K562 (cell line): ENCODE results near the gene AGPAT4. TPM values are rescaled to one million over a fixed set of nuclear protein-coding genes. Genes with fewer than 3 reads are reported as not detected.
A peak's percentile ranks its signal among the peaks of the same experiment; 100 is the strongest.

Experiments used
- ARID4B ChIP-seq: sonication (generic); formaldehyde crosslinking; IDR thresholded peaks from 2 replicates; pipeline ENCODE4 v1.8.0; 2022; ENCODE audit warnings: mild to moderate bottlenecking, missing genetic modification reagents
- CC2D1A ChIP-seq: fragments of 450-650 bp; IDR thresholded peaks from 2 replicates; pipeline ENCODE4 v1.6.1; 2017; ENCODE audit warnings: mild to moderate bottlenecking
- CTCFL ChIP-seq: IDR thresholded peaks from 2 replicates; pipeline ENCODE4 v1.6.1; 2011; ENCODE audit warnings: borderline replicate concordance, low read depth, mild to moderate bottlenecking, moderate library complexity, low read length; ENCODE audit not compliant: insufficient read depth, poor library complexity, severe bottlenecking
- HBP1 ChIP-seq: fragments of 450-650 bp; formaldehyde crosslinking; IDR thresholded peaks from 2 replicates; pipeline ENCODE4 v1.4.0; 2022; ENCODE audit warnings: missing genetic modification characterization
- JUND ChIP-seq, 2 experiments: IDR thresholded peaks; 2 replicates in 1 of 2; 3 replicates in 1 of 2; pipeline ENCODE4 v1.6.1; 2011; ENCODE audit warnings: borderline replicate concordance in 2 of 2, low read depth in 2 of 2, low read length in 2 of 2, improper control_type of control experiment in 1 of 2, missing biosample characterization in 1 of 2, missing genetic modification characterization in 1 of 2, missing genetic modification reagents in 1 of 2
- MAFK ChIP-seq: IDR thresholded peaks from 2 replicates; pipeline ENCODE4 v1.6.1; 2011; ENCODE audit warnings: low read length, improper control_type of control experiment
- MBD2 ChIP-seq: sonication (generic); IDR thresholded peaks from 2 replicates; pipeline ENCODE4 v1.6.1; 2016; ENCODE audit warnings: low read depth, borderline replicate concordance
- NFRKB ChIP-seq: fragments of 450-650 bp; IDR thresholded peaks from 2 replicates; pipeline ENCODE4 v1.6.1; 2016; ENCODE audit warnings: low read depth
- NONO ChIP-seq, 2 experiments: fragments of 200-400 bp in 1 of 2; fragments of 450-650 bp in 1 of 2; formaldehyde crosslinking in 1 of 2; IDR thresholded peaks; 2 replicates each; pipeline ENCODE4 v1.6.1; 2017; ENCODE audit warnings: low read depth in 2 of 2, mild to moderate bottlenecking in 2 of 2, moderate library complexity in 2 of 2, low read length in 1 of 2
- NR4A1 ChIP-seq, 2 experiments: fragments of 250-450 bp in 1 of 2; fragments of 450-650 bp in 1 of 2; sonication (Bioruptor Pico) in 1 of 2; IDR thresholded peaks; 2 replicates each; pipeline versions ENCODE4 v1.4.0 to v1.6.1; 2016 to 2020; ENCODE audit warnings: mild to moderate bottlenecking in 2 of 2, missing compliant biosample characterization in 1 of 2, missing genetic modification characterization in 1 of 2, moderate library complexity in 1 of 2
- PHB ChIP-seq: fragments of 250-450 bp; sonication (Bioruptor Pico); IDR thresholded peaks from 2 replicates; pipeline ENCODE4 v1.5.0; 2021
- RNF219 ChIP-seq: fragments of 250-450 bp; sonication (Bioruptor Pico); IDR thresholded peaks from 2 replicates; pipeline ENCODE4 v1.5.0; 2022; ENCODE audit warnings: mild to moderate bottlenecking
- STAT5B ChIP-seq: fragments of 250-450 bp; sonication (Bioruptor Pico); IDR thresholded peaks from 2 replicates; pipeline ENCODE4 v1.8.0; 2021; ENCODE audit warnings: mild to moderate bottlenecking, inconsistent platforms
- ZNF134 ChIP-seq: fragments of 250-450 bp; sonication (Bioruptor Pico); conservative IDR thresholded peaks from 2 replicates; pipeline ENCODE4 v1.4.0; 2020
- ZNF75A ChIP-seq: fragments of 450-650 bp; formaldehyde crosslinking; IDR thresholded peaks from 2 replicates; pipeline ENCODE4 v1.4.0; 2020; ENCODE audit warnings: mild to moderate bottlenecking
- polyA plus RNA-seq, 8 experiments: library from polyadenylated mRNA; depleted of rRNA in 4 of 8; stranded (reverse) in 5 of 8; unstranded in 3 of 8; fragments of >200 nt; fragmentation: Nextera tagmentation in 2 of 8; fragmentation: Illumina TruSeq in 1 of 8; extraction: Ambion mirVana in 2 of 8; extraction: Trizol in 1 of 8; gene quantifications; 2 replicates each; pipeline versions ENCODE4 v1.2.1 to v1.2.3, GENCODE V29; 2011 to 2014; ENCODE audit warnings: inconsistent platforms in 1 of 8, missing spikeins in 1 of 8
- total RNA-seq, 7 experiments: library from RNA; depleted of rRNA in 6 of 7; stranded (reverse); fragments of >200 nt in 6 of 7; fragmentation: Illumina TruSeq in 2 of 7; extraction: Trizol in 2 of 7; gene quantifications; 2 replicates each; pipeline versions ENCODE4 v1.2.1 to v1.2.3, GENCODE V29; 2011 to 2021; ENCODE audit warnings: low replicate concordance in 1 of 7

Gene AGPAT4
- total and polyA plus RNA-seq, 9 of the 15 experiments (the other 6 are each of a cell fraction or from before 2014, with no cell fraction given), result 2.2 to 15.0 (median 5.7) TPM

GRCh38 chr6:161254464-161255253, 19.2 kb downstream of the AGPAT4 start (continued):
- peak; percentile 49; the same call in 1 of the 2 replicates for TF ChIP-seq ZNF134
- no peak for TF ChIP-seq STAT5B (CRISPR knock-in tag)
- 0 out of 4 replicates have a peak, but pooled peaks of 1 of the 2 experiments have one; percentile 69 for TF ChIP-seq NONO (IDR thresholded peaks at IDR 0.05; ENCODE audit: low read depth in 2 of 2, low read length in 1 of 2)
- TF ChIP-seq RNF219 (CRISPR knock-in tag), result no peak
- no peak; the same call in none of the 2 replicates for TF ChIP-seq NFRKB
- peak; percentile 8; the same call in 1 of the 2 replicates for TF ChIP-seq MAFK
- no peak for TF ChIP-seq CTCFL
- TF ChIP-seq PHB (CRISPR knock-in tag), result no peak
- TF ChIP-seq NR4A1 (CRISPR knock-in tag; IDR thresholded peaks at IDR 0.05), result no peak
- peak; percentile 89 for TF ChIP-seq NR4A1 (tag; IDR thresholded peaks at IDR 0.05)
- TF ChIP-seq MBD2, result peak; percentile 82
- TF ChIP-seq HBP1 (CRISPR knock-in tag), result no peak
- no peak for TF ChIP-seq ZNF75A (CRISPR knock-in tag)
- TF ChIP-seq ARID4B (CRISPR knock-in tag), result no peak
- TF ChIP-seq JUND (IDR thresholded peaks at IDR 0.05; ENCODE audit: borderline replicate concordance, low read depth, low read length), result peak; percentile 88
- peak; percentile 61; the same call in 1 of the 3 replicates for TF ChIP-seq JUND (tag; IDR thresholded peaks at IDR 0.05; ENCODE audit: borderline replicate concordance, low read depth, low read length)
- TF ChIP-seq CC2D1A, result peak; percentile 99; the same call in 1 of the 2 replicates
